GM19240 (cell line): ENCODE results near the gene MITF.

Source experiments
- DNase-seq: peaks from one replicate; pipeline ENCODE4 v3.0.0; 2011; ENCODE audit warnings: low spot score; ENCODE audit not compliant: insufficient read length

The MITF gene

GRCh38 chr3:69755795-69756194, 16.5 kb downstream of the MITF start:
- no peak for DNase-seq

GRCh38 chr3:69761896-69762767, 22.9 kb downstream of the MITF start:
- DNase-seq: no peak

- no peak for DNase-seq
Observed at GRCh38 chr3:69762768-69763229, 23.5 kb downstream of the MITF start.

GRCh38 chr3:69763458-69763857, 24.2 kb downstream of the MITF start:
- DNase-seq: no peak

GRCh38 chr3:69764121-69764741, 25.0 kb downstream of the MITF start:
- DNase-seq: no peak

GRCh38 chr3:69764861-69765260, 25.6 kb downstream of the MITF start:
- DNase-seq: no peak

- no peak for DNase-seq
Observed at GRCh38 chr3:69766638-69767037, 27.4 kb downstream of the MITF start.

- no peak for DNase-seq
Observed at GRCh38 chr3:69767571-69767970, 28.3 kb downstream of the MITF start.

- no peak for DNase-seq
Observed at GRCh38 chr3:69768438-69768837, 29.2 kb downstream of the MITF start.

- DNase-seq: no peak
Observed at GRCh38 chr3:69770219-69770618, 31.0 kb downstream of the MITF start.

- no peak for DNase-seq
Observed at GRCh38 chr3:69770976-69771634, 31.8 kb downstream of the MITF start.

- no peak for DNase-seq
Observed at GRCh38 chr3:69772152-69772867, 33.0 kb downstream of the MITF start.

- no peak for DNase-seq
Observed at GRCh38 chr3:69774029-69774428, 34.8 kb downstream of the MITF start.

- no peak for DNase-seq
Observed at GRCh38 chr3:69775751-69776150, 36.5 kb downstream of the MITF start.

- DNase-seq: no peak
Observed at GRCh38 chr3:69776289-69776688, 37.0 kb downstream of the MITF start.

GRCh38 chr3:69776920-69777581, 37.8 kb downstream of the MITF start:
- DNase-seq: no peak

GRCh38 chr3:69777582-69777967, 38.3 kb downstream of the MITF start:
- DNase-seq: no peak

- DNase-seq: no peak
Observed at GRCh38 chr3:69781593-69781992, 42.3 kb downstream of the MITF start.

- DNase-seq: no peak
Observed at GRCh38 chr3:69784954-69785514, 45.8 kb downstream of the MITF start.

GRCh38 chr3:69785769-69786320, 46.6 kb downstream of the MITF start:
- DNase-seq: no peak
